Right lobe of liver (tissue), 6 donors: ENCODE data around the gene DRD2. TPM values are rescaled to one million over a fixed set of nuclear protein-coding genes. Genes with fewer than 3 reads are reported as not detected.

ENCODE experiments used
- ATAC-seq, 4 donors: fragments of 200-7000 bp; cut with Tn5 transposase; one replicate each; pipeline ENCODE4 v1.9.1; 2020; ENCODE audit warnings: mild to moderate bottlenecking in 4 of 4, moderate library complexity in 4 of 4
- DNase-seq, 3 donors: peaks; one replicate each; pipeline ENCODE4 v3.0.0-alpha.2; 2020
- H3K27ac ChIP-seq, 3 donors: fragments of 200-600 bp; one replicate each; pipeline ENCODE4 v1.8.0; 2022
- H3K27me3 ChIP-seq, 2 donors: fragments of 200-600 bp; one replicate each; pipeline ENCODE4 v1.8.0; 2022
- H3K36me3 ChIP-seq, 4 donors: fragments of 200-600 bp; sonication (generic) in 1 of 4; one replicate each; pipeline versions ENCODE4 v1.5.1 to v1.8.0; 2017 to 2022; ENCODE audit warnings: control low read depth in 1 of 4
- H3K4me1 ChIP-seq, 4 donors: fragments of 200-600 bp; sonication (generic) in 1 of 4; one replicate each; pipeline versions ENCODE4 v1.5.1 to v1.8.0; 2017 to 2022; ENCODE audit warnings: control low read depth in 1 of 4
- H3K4me3 ChIP-seq, 3 donors: fragments of 200-600 bp; one replicate each; pipeline ENCODE4 v1.8.0; 2022
- H3K9me3 ChIP-seq, 4 donors: fragments of 200-600 bp; sonication (generic) in 1 of 4; one replicate each; pipeline versions ENCODE4 v1.5.1 to v1.8.0; 2017 to 2022; ENCODE audit warnings: control low read depth in 1 of 4
- POLR2A ChIP-seq: fragments of 450-650 bp; IDR thresholded peaks from one replicate; pipeline ENCODE4 v1.6.1; 2017; ENCODE audit warnings: antibody characterized with exemption, mild to moderate bottlenecking
- WGBS: methylation state at CpG from one replicate; pipeline ENCODE4 v1.1.6; 2018; ENCODE audit warnings: low coverage, low lambda C conversion rate; ENCODE audit not compliant: insufficient coverage; ENCODE audit errors: missing lambda C conversion rate; 5-methylcytosine and 5-hydroxymethylcytosine counted together
- intact Hi-C, 2 donors: fragments of 100-400 bp; cut with DNase I; formaldehyde crosslinking; loops; one replicate each; pipeline versions ENCODE4 v1.11.2 to v1.14.1; 2022
- total RNA-seq, 6 experiments: library from RNA; depleted of rRNA in 2 of 6; stranded (reverse); fragments of >200 nt in 2 of 6; fragmentation: NEBNext Ultra II Directional in 3 of 6; extraction: Animal tissue kit (Norgen Biotek cat#: 25700) in 3 of 6; gene quantifications; one replicate each; pipeline versions ENCODE4 v1.1.0 to v1.2.4, GENCODE V29; 2016 to 2023
- TF ChIP-seq, protein P1 (sequence below), 4 donors: fragments of 200-600 bp in 3 of 4; fragments of 450-650 bp in 1 of 4; IDR thresholded peaks; one replicate each; pipeline versions ENCODE4 v1.5.1 to v1.8.0; 2016 to 2022; ENCODE audit warnings: antibody characterized with exemption in 4 of 4, mild to moderate bottlenecking in 2 of 4
- donor health status: DM: no; HTN: yes; CAD: no.
- donor health status: DM: no; HTN: no; CAD: no.
- donor health status: DM: no; HTN: no; CAD: no.
- donor health status: DM: no; HTN: yes; CAD: no.
- donor health status: DM: no; HTN: yes; CAD: no.

DRD2 gene
- total RNA-seq, 6 experiments from 2014 or later, result 0.13 TPM; not detected in 5

DNA sequence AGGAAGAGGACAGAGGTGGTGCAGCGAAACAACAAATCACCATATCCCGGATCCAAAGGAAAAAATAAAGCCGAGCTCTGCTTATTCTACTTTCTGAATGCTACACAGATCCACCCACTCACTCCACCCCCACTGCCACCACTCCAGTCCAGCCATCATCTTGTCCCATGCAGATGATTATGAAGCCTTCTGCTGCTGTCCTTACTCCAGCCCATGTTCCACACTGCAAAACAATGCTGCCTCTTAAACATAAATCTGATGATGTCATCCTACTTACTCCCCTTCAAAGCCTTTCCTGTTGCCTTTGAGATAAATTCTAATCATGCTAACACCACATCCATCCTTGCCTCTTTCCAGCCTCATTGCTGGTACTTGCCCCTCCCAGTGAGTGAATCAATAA lies 6.5 kb upstream of the DRD2 start:
- H3K36me3 ChIP-seq, result no peaks in the 10 kb centered on the region
- H3K27ac ChIP-seq, result no peak overlapping the region
- no peaks in the 10 kb centered on the region for H3K4me1 ChIP-seq
- TF ChIP-seq, protein P1, sequence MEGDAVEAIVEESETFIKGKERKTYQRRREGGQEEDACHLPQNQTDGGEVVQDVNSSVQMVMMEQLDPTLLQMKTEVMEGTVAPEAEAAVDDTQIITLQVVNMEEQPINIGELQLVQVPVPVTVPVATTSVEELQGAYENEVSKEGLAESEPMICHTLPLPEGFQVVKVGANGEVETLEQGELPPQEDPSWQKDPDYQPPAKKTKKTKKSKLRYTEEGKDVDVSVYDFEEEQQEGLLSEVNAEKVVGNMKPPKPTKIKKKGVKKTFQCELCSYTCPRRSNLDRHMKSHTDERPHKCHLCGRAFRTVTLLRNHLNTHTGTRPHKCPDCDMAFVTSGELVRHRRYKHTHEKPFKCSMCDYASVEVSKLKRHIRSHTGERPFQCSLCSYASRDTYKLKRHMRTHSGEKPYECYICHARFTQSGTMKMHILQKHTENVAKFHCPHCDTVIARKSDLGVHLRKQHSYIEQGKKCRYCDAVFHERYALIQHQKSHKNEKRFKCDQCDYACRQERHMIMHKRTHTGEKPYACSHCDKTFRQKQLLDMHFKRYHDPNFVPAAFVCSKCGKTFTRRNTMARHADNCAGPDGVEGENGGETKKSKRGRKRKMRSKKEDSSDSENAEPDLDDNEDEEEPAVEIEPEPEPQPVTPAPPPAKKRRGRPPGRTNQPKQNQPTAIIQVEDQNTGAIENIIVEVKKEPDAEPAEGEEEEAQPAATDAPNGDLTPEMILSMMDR (IDR thresholded peaks at IDR 0.05), result no peak
- no peak for TF ChIP-seq POLR2A
- no CpG with 5 or more reads among the region's 3 CpGs for WGBS
- H3K9me3 ChIP-seq, result no peaks in the 10 kb centered on the region
- no peaks in the 10 kb centered on the region for H3K27me3 ChIP-seq
- intact Hi-C loops, result no loop called here
- ATAC-seq, result no peak
- DNase-seq, result no peak
- H3K4me3 ChIP-seq, result no peak overlapping the region

DNA sequence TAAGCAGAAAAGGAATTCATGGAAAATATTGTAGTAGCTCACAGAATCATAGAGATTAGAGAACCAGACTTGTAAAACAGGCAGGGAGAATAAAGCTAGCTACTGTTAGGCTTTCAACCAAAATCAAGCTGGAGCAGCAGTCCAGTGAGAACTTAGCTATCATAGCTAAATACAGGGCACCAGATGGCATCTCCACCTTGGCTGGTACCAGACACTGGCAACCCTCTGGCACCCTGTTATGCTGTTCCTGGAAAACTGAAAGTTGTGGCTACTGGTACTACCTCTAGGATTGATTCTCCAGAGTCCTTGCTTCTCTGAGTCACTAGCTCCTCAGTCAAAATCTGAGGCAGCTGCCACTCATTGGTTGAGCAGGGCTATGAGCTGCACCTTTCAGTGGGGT lies 6.0 kb upstream of the DRD2 start:
- TF ChIP-seq POLR2A, result no peak
- TF ChIP-seq, protein P1 (IDR thresholded peaks at IDR 0.05), result no peak
- H3K4me3 ChIP-seq, result no peak overlapping the region
- H3K4me1 ChIP-seq, result no peaks in the 10 kb centered on the region
- H3K9me3 ChIP-seq, result no peaks in the 10 kb centered on the region
- ATAC-seq, result no peak
- H3K27ac ChIP-seq, result no peak overlapping the region
- H3K36me3 ChIP-seq, result no peaks in the 10 kb centered on the region
- no peaks in the 10 kb centered on the region for H3K27me3 ChIP-seq
- intact Hi-C loops, result no loop called here
- DNase-seq, result no peak

DNA sequence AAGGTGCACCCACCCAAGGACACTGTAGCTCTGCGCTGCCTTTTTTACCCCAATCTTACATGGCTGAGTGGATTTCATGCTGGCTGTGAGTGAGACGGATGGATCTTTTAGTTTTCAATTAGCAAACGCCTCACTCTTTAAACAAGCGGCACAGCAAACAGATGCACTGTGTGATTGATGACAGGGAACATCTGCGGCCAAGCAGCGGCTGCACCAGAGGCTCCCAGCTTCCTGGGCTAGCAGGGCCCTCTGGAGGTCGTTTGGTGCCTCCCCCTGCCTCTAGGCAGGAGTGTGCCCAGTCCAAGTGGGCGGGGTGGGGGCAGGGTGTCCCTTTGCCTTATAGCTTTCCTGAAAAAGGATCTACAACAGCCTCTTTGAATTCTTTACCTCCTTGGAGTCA lies 2.1 kb upstream of the DRD2 start:
- intact Hi-C loops, result no loop called here
- WGBS, result 20% methylated on average over 2 of the region's 8 CpGs
- Histone ChIP-seq H3K36me3 (no peaks in the 10 kb centered on the region), H3K9me3 (no peaks in the 10 kb centered on the region), H3K27me3 (peaks cover 0 to 14% of the 10 kb centered on the region in 2 donors), H3K4me3 (no peak overlapping the region), H3K4me1 (no peaks in the 10 kb centered on the region), H3K27ac (no peak overlapping the region)
- TF ChIP-seq POLR2A, result no peak
- TF ChIP-seq, protein P1 (IDR thresholded peaks at IDR 0.05), result no peak
- ATAC-seq, result no peak
- DNase-seq, result no peak

DNA sequence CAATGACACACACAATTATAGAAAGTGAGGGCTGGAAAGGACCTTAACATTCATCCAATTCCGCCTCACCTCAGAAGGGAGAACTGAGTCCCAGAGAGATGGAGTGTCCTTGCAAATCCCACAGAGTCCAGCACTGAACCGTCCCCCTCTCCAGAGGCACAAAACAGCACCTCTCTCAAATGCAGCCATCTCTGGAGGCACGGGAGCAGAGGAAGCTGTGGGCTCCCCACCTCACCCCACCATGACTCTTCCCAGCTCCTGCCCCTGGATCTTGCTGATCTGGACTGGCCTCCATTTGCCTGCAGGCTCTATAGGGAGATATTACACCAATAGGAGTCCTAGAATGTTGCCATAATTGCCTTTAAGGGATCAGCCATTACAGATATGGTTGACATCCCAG lies 1.4 kb upstream of the DRD2 start:
- H3K4me3 ChIP-seq, result no peak overlapping the region
- ATAC-seq (no peak), DNase-seq (no peak)
- H3K4me1 ChIP-seq, result no peaks in the 10 kb centered on the region
- WGBS, result no CpG with 5 or more reads among the region's 3 CpGs
- intact Hi-C loops, result no loop called here
- H3K9me3 ChIP-seq, result no peaks in the 10 kb centered on the region
- no peaks in the 10 kb centered on the region for H3K36me3 ChIP-seq
- TF ChIP-seq POLR2A, result no peak
- TF ChIP-seq, protein P1 (IDR thresholded peaks at IDR 0.05), result no peak
- no peak overlapping the region for H3K27ac ChIP-seq
- peaks cover 0 to 14% of the 10 kb centered on the region in 2 donors for H3K27me3 ChIP-seq
